Right lobe of liver (tissue), 4 donors: Measurements from ENCODE around the gene CPSF4.

Source experiments
- POLR2A ChIP-seq: fragments of 450-650 bp; IDR thresholded peaks from one replicate; pipeline ENCODE4 v1.6.1; 2017; ENCODE audit warnings: antibody characterized with exemption, mild to moderate bottlenecking
- TF ChIP-seq, protein P1 (sequence below), 4 donors: fragments of 200-600 bp in 3 of 4; fragments of 450-650 bp in 1 of 4; IDR thresholded peaks; one replicate each; pipeline versions ENCODE4 v1.5.1 to v1.8.0; 2016 to 2022; ENCODE audit warnings: antibody characterized with exemption in 4 of 4, mild to moderate bottlenecking in 2 of 4
- donor health status: DM: no; HTN: no; CAD: no.
- donor health status: DM: no; HTN: no; CAD: no.
- donor health status: DM: no; HTN: yes; CAD: no.

DNA sequence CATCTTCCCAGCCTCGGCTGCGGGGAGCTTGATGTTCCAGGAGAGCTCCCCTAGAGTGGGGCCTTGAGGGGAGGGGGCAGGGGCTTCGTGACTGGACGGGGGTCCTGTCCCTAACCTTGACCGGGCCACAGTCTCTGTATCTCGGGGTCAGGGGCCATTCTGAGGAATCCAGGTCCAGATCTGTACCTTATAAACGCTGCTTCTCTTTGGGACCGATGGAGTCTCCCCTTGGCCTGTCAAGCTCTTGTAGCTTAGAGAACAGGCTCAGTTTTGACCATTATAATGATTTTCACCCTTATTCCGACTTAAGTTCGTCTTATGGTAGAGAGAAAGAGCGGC lies 66.5 kb downstream of the CPSF4 start:
- TF ChIP-seq, protein P1, sequence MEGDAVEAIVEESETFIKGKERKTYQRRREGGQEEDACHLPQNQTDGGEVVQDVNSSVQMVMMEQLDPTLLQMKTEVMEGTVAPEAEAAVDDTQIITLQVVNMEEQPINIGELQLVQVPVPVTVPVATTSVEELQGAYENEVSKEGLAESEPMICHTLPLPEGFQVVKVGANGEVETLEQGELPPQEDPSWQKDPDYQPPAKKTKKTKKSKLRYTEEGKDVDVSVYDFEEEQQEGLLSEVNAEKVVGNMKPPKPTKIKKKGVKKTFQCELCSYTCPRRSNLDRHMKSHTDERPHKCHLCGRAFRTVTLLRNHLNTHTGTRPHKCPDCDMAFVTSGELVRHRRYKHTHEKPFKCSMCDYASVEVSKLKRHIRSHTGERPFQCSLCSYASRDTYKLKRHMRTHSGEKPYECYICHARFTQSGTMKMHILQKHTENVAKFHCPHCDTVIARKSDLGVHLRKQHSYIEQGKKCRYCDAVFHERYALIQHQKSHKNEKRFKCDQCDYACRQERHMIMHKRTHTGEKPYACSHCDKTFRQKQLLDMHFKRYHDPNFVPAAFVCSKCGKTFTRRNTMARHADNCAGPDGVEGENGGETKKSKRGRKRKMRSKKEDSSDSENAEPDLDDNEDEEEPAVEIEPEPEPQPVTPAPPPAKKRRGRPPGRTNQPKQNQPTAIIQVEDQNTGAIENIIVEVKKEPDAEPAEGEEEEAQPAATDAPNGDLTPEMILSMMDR (IDR thresholded peaks at IDR 0.05), result no peak
- no peak for TF ChIP-seq POLR2A
